ENCODE data around the gene UBE2J1. TPM values are rescaled to one million over a fixed set of nuclear protein-coding genes. Genes with fewer than 3 reads are reported as not detected.
A peak's percentile ranks its signal among the peaks of the same experiment; 100 is the strongest.

UBE2J1 gene
- total RNA-seq, 1 experiment from 2014 or later = 29.0 TPM

- no peaks in the 10 kb centered on the region for H3K27me3 ChIP-seq (ENCODE audit: insufficient read depth, low read depth)
- POLR2A ChIA-PET (ENCODE audit: unreplicated experiment) = no interaction called here
- H3F3A ChIP-seq (ENCODE audit: insufficient read depth, low read depth) = no peaks in the 10 kb centered on the region
- H3K79me2 ChIP-seq (ENCODE audit: low read depth) = no peaks in the 10 kb centered on the region
- no peak overlapping the region for H3K27ac ChIP-seq
- H4K20me1 ChIP-seq (ENCODE audit: insufficient read depth) = no peaks in the 10 kb centered on the region
- TF ChIP-seq EZH2 (IDR thresholded peaks at IDR 0.05; ENCODE audit: low read depth) = no peak
- TF ChIP-seq, protein P1, sequence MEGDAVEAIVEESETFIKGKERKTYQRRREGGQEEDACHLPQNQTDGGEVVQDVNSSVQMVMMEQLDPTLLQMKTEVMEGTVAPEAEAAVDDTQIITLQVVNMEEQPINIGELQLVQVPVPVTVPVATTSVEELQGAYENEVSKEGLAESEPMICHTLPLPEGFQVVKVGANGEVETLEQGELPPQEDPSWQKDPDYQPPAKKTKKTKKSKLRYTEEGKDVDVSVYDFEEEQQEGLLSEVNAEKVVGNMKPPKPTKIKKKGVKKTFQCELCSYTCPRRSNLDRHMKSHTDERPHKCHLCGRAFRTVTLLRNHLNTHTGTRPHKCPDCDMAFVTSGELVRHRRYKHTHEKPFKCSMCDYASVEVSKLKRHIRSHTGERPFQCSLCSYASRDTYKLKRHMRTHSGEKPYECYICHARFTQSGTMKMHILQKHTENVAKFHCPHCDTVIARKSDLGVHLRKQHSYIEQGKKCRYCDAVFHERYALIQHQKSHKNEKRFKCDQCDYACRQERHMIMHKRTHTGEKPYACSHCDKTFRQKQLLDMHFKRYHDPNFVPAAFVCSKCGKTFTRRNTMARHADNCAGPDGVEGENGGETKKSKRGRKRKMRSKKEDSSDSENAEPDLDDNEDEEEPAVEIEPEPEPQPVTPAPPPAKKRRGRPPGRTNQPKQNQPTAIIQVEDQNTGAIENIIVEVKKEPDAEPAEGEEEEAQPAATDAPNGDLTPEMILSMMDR (conservative IDR thresholded peaks at IDR 0.05) = no peak
- CTCF ChIA-PET = no interaction called here
- DNase-seq = no peak
- H3K4me2 ChIP-seq = no peak overlapping the region
- no peaks in the 10 kb centered on the region for H3K36me3 ChIP-seq (ENCODE audit: low read depth)
- H3K9me2 ChIP-seq (ENCODE audit: insufficient read depth) = no peaks in the 10 kb centered on the region
- no peaks in the 10 kb centered on the region for H3K4me1 ChIP-seq (replicated peaks; ENCODE audit: insufficient read depth)
- no TSS peak for BruUV-seq (replicated peaks)
- no peaks in the 10 kb centered on the region for H3K9me3 ChIP-seq (ENCODE audit: insufficient read depth, low read depth)
- intact Hi-C loops (cut with micrococcal nuclease; ENCODE audit: unreplicated experiment) = no loop called here
- H2AFZ ChIP-seq = no peak overlapping the region
- H3K4me3 ChIP-seq = no peak overlapping the region
These were observed 37.8 kb downstream of the UBE2J1 start for GRCh38 chr6:89314692-89315091.

DNA sequence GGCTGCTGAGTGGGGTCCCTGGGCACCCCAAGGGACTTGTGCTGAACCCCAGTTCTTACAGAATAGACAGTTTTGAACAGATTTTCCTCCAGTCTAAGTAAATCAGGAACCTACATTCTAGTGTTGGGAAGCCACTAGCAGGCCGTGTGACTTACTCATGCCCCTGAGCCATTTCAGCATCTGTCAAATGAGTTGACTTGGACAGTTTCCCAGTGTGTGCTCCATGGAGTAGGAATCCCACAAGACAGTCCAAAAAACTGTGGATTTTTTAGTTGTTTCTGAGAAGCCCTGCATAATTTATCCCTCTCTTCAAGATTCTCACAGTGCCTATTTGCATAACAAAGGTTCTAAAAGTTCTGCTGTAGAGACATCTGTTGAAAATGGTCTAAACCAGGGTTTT lies 39.5 kb downstream of the UBE2J1 start:
- Histone ChIP-seq H3K9me2 (ENCODE audit: insufficient read depth) (no peaks in the 10 kb centered on the region), H3K4me1 (replicated peaks; ENCODE audit: insufficient read depth) (no peaks in the 10 kb centered on the region), H3K4me3 (no peak overlapping the region), H4K20me1 (ENCODE audit: insufficient read depth) (no peaks in the 10 kb centered on the region), H3K27ac (no peak overlapping the region), H3K9me3 (ENCODE audit: insufficient read depth, low read depth) (no peaks in the 10 kb centered on the region), H3K27me3 (ENCODE audit: insufficient read depth, low read depth) (no peaks in the 10 kb centered on the region), H3K79me2 (ENCODE audit: low read depth) (no peaks in the 10 kb centered on the region), H3K4me2 (no peak overlapping the region), H3F3A (ENCODE audit: insufficient read depth, low read depth) (no peaks in the 10 kb centered on the region), H2AFZ (no peak overlapping the region), H3K36me3 (ENCODE audit: low read depth) (no peaks in the 10 kb centered on the region)
- DNase-seq = no peak
- TF ChIP-seq, protein P1 (conservative IDR thresholded peaks at IDR 0.05) = no peak
- TF ChIP-seq EZH2 (IDR thresholded peaks at IDR 0.05; ENCODE audit: low read depth) = no peak
- CTCF ChIA-PET = no interaction called here
- POLR2A ChIA-PET (ENCODE audit: unreplicated experiment) = interaction anchor here (0.6 kb wide), 1 partner anchor 167 kb away, joined by 3 read pairs; the partner anchor contains the start of gene PM20D2
- no TSS peak for BruUV-seq (replicated peaks)
- intact Hi-C loops (cut with micrococcal nuclease; ENCODE audit: unreplicated experiment) = no loop called here

- intact Hi-C loops (cut with micrococcal nuclease; ENCODE audit: unreplicated experiment) = no loop called here
- H3K4me2 ChIP-seq = no peak overlapping the region
- no peaks in the 10 kb centered on the region for H4K20me1 ChIP-seq (ENCODE audit: insufficient read depth)
- H3K9me3 ChIP-seq (ENCODE audit: insufficient read depth, low read depth) = no peaks in the 10 kb centered on the region
- no peaks in the 10 kb centered on the region for H3F3A ChIP-seq (ENCODE audit: insufficient read depth, low read depth)
- H2AFZ ChIP-seq = no peak overlapping the region
- no peaks in the 10 kb centered on the region for H3K36me3 ChIP-seq (ENCODE audit: low read depth)
- H3K27me3 ChIP-seq (ENCODE audit: insufficient read depth, low read depth) = no peaks in the 10 kb centered on the region
- no peaks in the 10 kb centered on the region for H3K79me2 ChIP-seq (ENCODE audit: low read depth)
- TF ChIP-seq, protein P1 (conservative IDR thresholded peaks at IDR 0.05) = no peak
- TF ChIP-seq EZH2 (IDR thresholded peaks at IDR 0.05; ENCODE audit: low read depth) = no peak
- H3K27ac ChIP-seq = no peak overlapping the region
- no peaks in the 10 kb centered on the region for H3K4me1 ChIP-seq (replicated peaks; ENCODE audit: insufficient read depth)
- BruUV-seq (replicated peaks) = no TSS peak
- DNase-seq = peak in 1 of 2 experiments; percentile 31
- no peaks in the 10 kb centered on the region for H3K9me2 ChIP-seq (ENCODE audit: insufficient read depth)
- POLR2A ChIA-PET (ENCODE audit: unreplicated experiment) = interaction anchor here (0.6 kb wide), 1 partner anchor 166 kb away, joined by 3 read pairs; the partner anchor contains the start of gene PM20D2
- H3K4me3 ChIP-seq = no peak overlapping the region
- CTCF ChIA-PET = no interaction called here
These were observed 40.5 kb downstream of the UBE2J1 start for GRCh38 chr6:89311853-89312531.

Data from PC-9 (cell line).